Chondrocyte (in vitro differentiated cells): ENCODE results near the gene SIDT2. TPM values are rescaled to one million over a fixed set of nuclear protein-coding genes. Genes with fewer than 3 reads are reported as not detected.

Source experiments
- DNase-seq: peaks from one replicate; pipeline ENCODE4 v3.0.0; 2021; ENCODE audit warnings: mixed read lengths, low spot score
- H3K27ac Mint-ChIP-seq: one replicate; pipeline ENCODE4 v1.8.0; 2021; ENCODE audit warnings: mild to moderate bottlenecking, moderate library complexity, mixed read lengths; ENCODE audit not compliant: unreplicated experiment
- H3K27me3 Mint-ChIP-seq: 2 replicates; pipeline ENCODE4 v1.8.0; 2021; ENCODE audit warnings: low read depth, mixed read lengths
- H3K36me3 Mint-ChIP-seq: 2 replicates; pipeline ENCODE4 v1.8.0; 2021; ENCODE audit warnings: low read depth, mixed read lengths
- H3K4me1 Mint-ChIP-seq: 2 replicates; pipeline ENCODE4 v1.8.0; 2021; ENCODE audit warnings: low read depth, mild to moderate bottlenecking, mixed read lengths
- H3K4me3 Mint-ChIP-seq: one replicate; pipeline ENCODE4 v1.8.0; 2021; ENCODE audit warnings: mild to moderate bottlenecking, moderate library complexity, mixed read lengths; ENCODE audit not compliant: unreplicated experiment
- H3K9me3 Mint-ChIP-seq: 2 replicates; pipeline ENCODE4 v1.8.0; 2021; ENCODE audit warnings: low read depth, mixed read lengths
- total RNA-seq: library from RNA; stranded (reverse); gene quantifications from 3 replicates; pipeline ENCODE4 v1.2.1, GENCODE V29; 2021
- TF ChIP-seq, protein P1 (sequence below): fragments of 200-600 bp; sonication (generic); IDR thresholded peaks from 2 replicates; pipeline ENCODE4 v1.5.0; 2021; ENCODE audit warnings: antibody characterized with exemption, mild to moderate bottlenecking, moderate library complexity

The SIDT2 gene
- total RNA-seq, 1 donor from 2014 or later: 38.8 TPM

DNA sequence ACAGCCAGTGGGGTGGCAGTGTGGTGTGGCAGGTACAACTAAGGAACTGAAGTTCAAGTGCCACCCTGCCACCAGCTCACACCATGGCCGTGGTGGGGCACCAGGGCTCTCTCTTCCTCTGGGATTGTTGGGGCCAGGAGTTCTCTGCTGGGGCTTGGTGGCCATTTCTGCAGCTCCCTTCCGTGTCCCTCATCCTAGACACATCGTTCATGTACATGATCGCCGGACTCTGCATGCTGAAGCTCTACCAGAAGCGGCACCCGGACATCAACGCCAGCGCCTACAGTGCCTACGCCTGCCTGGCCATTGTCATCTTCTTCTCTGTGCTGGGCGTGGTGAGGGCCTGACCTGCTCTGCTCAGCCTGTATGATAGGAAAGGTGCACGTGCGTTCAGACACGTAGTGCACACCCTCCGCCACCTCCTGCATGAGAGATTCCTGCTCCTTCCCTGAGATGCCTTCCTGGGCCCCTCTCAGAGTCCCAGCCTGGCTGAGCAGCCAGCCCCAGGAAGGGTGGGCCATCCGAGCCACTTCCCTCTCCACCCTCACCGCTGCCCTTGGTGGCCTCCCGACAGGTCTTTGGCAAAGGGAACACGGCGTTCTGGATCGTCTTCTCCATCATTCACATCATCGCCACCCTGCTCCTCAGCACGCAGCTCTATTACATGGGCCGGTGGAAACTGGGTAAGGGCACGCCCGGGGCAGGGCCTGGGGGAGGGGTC lies 13.3 kb downstream of the SIDT2 start:
- peak; percentile 85 for DNase-seq
- TF ChIP-seq, protein P1, sequence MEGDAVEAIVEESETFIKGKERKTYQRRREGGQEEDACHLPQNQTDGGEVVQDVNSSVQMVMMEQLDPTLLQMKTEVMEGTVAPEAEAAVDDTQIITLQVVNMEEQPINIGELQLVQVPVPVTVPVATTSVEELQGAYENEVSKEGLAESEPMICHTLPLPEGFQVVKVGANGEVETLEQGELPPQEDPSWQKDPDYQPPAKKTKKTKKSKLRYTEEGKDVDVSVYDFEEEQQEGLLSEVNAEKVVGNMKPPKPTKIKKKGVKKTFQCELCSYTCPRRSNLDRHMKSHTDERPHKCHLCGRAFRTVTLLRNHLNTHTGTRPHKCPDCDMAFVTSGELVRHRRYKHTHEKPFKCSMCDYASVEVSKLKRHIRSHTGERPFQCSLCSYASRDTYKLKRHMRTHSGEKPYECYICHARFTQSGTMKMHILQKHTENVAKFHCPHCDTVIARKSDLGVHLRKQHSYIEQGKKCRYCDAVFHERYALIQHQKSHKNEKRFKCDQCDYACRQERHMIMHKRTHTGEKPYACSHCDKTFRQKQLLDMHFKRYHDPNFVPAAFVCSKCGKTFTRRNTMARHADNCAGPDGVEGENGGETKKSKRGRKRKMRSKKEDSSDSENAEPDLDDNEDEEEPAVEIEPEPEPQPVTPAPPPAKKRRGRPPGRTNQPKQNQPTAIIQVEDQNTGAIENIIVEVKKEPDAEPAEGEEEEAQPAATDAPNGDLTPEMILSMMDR: no peak
- H3K4me3 Mint-ChIP-seq: no peak overlapping the region
- H3K27me3 Mint-ChIP-seq: no peaks in the 10 kb centered on the region
- H3K36me3 Mint-ChIP-seq: peaks cover 19% of the 10 kb centered on the region
- no peak overlapping the region for H3K27ac Mint-ChIP-seq
- H3K4me1 Mint-ChIP-seq: no peaks in the 10 kb centered on the region
- H3K9me3 Mint-ChIP-seq: no peaks in the 10 kb centered on the region

DNA sequence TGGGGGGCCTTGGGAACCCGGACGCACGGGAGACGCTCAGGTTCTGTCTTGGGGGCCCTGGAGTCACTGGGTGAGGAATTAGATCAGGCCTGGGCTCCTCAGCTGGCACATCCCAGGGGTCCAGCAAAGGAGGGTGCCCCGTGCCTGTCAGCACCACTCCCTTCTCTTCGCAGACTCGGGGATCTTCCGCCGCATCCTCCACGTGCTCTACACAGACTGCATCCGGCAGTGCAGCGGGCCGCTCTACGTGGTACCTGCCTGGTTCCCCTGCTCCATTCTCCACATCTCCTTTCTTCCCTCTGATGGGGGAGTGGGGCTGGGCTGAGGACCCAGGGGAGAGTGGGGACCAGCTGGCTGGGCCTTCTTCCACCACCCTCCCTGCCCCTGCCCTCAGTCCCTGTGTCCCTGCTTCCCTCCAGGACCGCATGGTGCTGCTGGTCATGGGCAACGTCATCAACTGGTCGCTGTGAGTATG lies 13.9 kb downstream of the SIDT2 start:
- TF ChIP-seq, protein P1: no peak
- no peak overlapping the region for H3K4me3 Mint-ChIP-seq
- no peak overlapping the region for H3K27ac Mint-ChIP-seq
- no peak for DNase-seq
- no peaks in the 10 kb centered on the region for H3K9me3 Mint-ChIP-seq
- peaks cover 3% of the 10 kb centered on the region for H3K4me1 Mint-ChIP-seq
- H3K36me3 Mint-ChIP-seq: peaks cover 15% of the 10 kb centered on the region
- H3K27me3 Mint-ChIP-seq: no peaks in the 10 kb centered on the region

GRCh38 chr11:117193130-117194020 lies 14.8 kb downstream of the SIDT2 start:
- Mint-ChIP-seq H3K36me3 (peaks cover 15% of the 10 kb centered on the region), H3K27me3 (no peaks in the 10 kb centered on the region), H3K4me1 (peaks cover 12% of the 10 kb centered on the region), H3K27ac (peak overlapping the region; percentile 24), H3K9me3 (no peaks in the 10 kb centered on the region), H3K4me3 (no peak overlapping the region)
- TF ChIP-seq, protein P1: no peak
- DNase-seq: peak; percentile 57

DNA sequence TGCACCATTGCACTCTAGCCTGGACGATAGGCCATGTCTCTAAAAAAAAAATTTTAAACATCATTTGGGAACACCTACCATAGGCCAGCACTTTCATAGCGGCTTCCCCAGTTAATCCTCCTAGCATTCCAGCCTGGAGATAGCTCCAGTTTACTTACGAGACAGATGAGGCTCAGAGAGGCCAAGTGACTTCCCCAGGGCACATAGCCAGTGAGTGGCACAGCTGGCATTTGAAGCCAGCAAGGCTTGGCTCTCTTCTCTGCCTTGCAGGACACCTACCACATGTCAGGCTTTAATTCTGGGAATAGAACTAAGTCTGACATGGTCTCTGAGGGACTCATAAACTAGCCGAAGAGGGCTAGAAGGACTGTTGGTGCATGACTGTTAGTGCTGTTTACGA lies 15.7 kb downstream of the SIDT2 start:
- Mint-ChIP-seq H3K9me3 (no peaks in the 10 kb centered on the region), H3K4me1 (peaks cover 18% of the 10 kb centered on the region), H3K27ac (no peak overlapping the region), H3K36me3 (peaks cover 12% of the 10 kb centered on the region), H3K4me3 (no peak overlapping the region), H3K27me3 (no peaks in the 10 kb centered on the region)
- TF ChIP-seq, protein P1: no peak
- no peak for DNase-seq

- peaks cover 16% of the 10 kb centered on the region for H3K36me3 Mint-ChIP-seq
- H3K4me1 Mint-ChIP-seq: peaks cover 24% of the 10 kb centered on the region
- H3K4me3 Mint-ChIP-seq: no peak overlapping the region
- DNase-seq: peak; percentile 28
- no peaks in the 10 kb centered on the region for H3K27me3 Mint-ChIP-seq
- H3K9me3 Mint-ChIP-seq: no peaks in the 10 kb centered on the region
- TF ChIP-seq, protein P1: no peak
- no peak overlapping the region for H3K27ac Mint-ChIP-seq
Observed at GRCh38 chr11:117195258-117195657, 16.7 kb downstream of the SIDT2 start.
